AG09309 (cell line): Measurements from ENCODE around the gene PIPOX.
"Not testable (repeated sequence)": the region's sequence is repeated elsewhere in the genome, so short reads cannot be mapped to it uniquely, and the experiment has no call there.

Source experiments
- DNase-seq: peaks from one replicate; pipeline ENCODE4 v3.0.0-alpha.2; 2010; ENCODE audit warnings: low read depth
- H3K4me3 ChIP-seq: 2 replicates; pipeline ENCODE4 v1.5.1; 2011; ENCODE audit warnings: mild to moderate bottlenecking, low read depth, low read length, moderate library complexity; ENCODE audit not compliant: control insufficient read depth
- CTCF ChIP-seq: IDR thresholded peaks from 2 replicates; pipeline ENCODE4 v1.5.1; 2011; ENCODE audit warnings: mild to moderate bottlenecking, low read depth, low read length, inconsistent platforms; ENCODE audit not compliant: insufficient read depth, control insufficient read depth; ENCODE audit errors: missing control alignments

The PIPOX gene

GRCh38 chr17:29080965-29081364 lies 38.0 kb downstream of the PIPOX start:
- H3K4me3 ChIP-seq: no peak overlapping the region
- no peak for TF ChIP-seq CTCF
- no peak for DNase-seq

DNA sequence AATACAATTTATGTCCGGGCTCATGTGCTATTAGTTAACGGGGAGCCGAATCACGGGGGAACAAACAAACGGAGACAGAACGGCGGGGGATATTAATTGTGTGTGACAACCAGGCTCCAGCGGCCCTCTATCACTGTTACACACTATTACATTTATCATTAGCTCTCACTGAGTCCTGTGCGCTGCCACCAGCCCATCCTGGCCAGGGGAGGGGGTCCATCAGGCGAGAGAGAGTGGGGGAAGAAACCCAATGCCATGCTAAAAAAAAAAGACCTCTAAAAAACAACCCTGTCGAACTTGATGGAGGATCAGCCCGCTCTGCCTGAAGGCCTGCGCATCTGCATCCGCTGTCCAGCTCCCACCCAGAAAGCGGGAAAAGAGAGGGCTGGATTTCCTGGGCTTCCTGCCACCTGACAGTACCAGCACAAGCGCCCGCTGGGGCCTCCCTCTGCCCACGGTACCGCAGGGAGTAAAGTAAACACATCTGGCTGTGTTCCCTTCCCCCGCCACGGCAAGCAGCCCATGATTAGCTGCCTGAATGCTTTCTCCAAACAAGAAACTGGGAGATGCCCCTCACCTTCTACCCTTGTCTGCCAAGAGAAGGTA lies 41.7 kb downstream of the PIPOX start:
- H3K4me3 ChIP-seq: no peak overlapping the region
- no peak for TF ChIP-seq CTCF
- DNase-seq: no peak

DNA sequence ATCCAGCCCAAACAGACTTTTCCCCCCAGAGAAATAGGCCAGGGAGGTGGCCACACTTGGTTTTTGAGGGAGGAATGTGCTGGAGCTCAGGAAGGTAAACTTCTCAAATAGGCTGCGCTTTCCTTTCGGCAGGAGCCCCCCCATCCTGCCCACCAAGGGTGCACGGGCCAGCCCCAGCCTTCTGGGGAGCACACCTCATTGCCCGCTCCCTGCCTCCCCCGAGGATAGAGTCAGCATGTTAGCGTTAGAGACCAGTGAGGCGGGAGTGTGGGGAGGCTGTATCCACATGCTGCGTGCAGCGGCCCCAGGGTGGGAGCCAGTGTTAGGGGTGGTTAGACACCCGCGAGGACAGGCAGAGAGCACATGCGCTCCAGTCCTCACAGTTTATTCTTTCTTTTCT lies 42.3 kb downstream of the PIPOX start:
- H3K4me3 ChIP-seq: no peak overlapping the region
- DNase-seq: no peak
- TF ChIP-seq CTCF: no peak

GRCh38 chr17:29086628-29087332 lies 43.8 kb downstream of the PIPOX start:
- TF ChIP-seq CTCF: no peak
- DNase-seq: no peak
- H3K4me3 ChIP-seq: no peak overlapping the region

DNA sequence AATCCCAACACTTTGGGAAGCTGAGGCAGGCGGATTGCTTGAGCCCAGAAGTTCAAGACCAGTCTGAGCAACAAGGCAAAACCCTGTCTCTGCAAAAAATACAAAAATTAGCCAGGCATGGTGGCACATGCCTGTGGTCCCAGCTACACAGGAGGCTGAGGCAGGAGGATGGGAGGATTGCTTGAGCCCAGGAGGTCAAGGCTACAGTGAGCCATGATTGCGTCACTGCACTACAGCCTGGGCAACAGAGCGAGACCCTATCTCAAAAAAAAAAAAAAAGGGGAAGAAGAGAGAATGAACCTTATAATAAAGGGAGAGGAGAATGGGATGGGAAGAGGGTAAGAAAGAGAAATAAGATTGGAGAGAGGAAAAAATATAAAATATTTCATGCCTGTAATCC lies 45.8 kb downstream of the PIPOX start:
- not testable (repeated sequence) for H3K4me3 ChIP-seq

GRCh38 chr17:29089601-29090044 lies 46.7 kb downstream of the PIPOX start:
- no peak overlapping the region for H3K4me3 ChIP-seq
- TF ChIP-seq CTCF: no peak
- no peak for DNase-seq

More for the DNA sequence above, 45.8 kb downstream of the PIPOX start:
- not testable (repeated sequence) for DNase-seq

GRCh38 chr17:29090108-29090507 lies 47.2 kb downstream of the PIPOX start:
- no peak for DNase-seq
- H3K4me3 ChIP-seq: no peak overlapping the region
- TF ChIP-seq CTCF: no peak
